Neuron (in vitro differentiated cells): ENCODE results near the gene ZNF579.

Experiments
- H2AFZ ChIP-seq: one replicate; pipeline ENCODE4 v1.6.1; 2013; ENCODE audit warnings: low read depth, mild to moderate bottlenecking, inconsistent platforms, low read length, moderate library complexity
- H3K27me3 ChIP-seq: one replicate; pipeline ENCODE4 v1.6.1; 2013; ENCODE audit warnings: low read length; ENCODE audit not compliant: insufficient read depth
- H3K36me3 ChIP-seq: one replicate; pipeline ENCODE4 v1.6.1; 2013; ENCODE audit warnings: low read length; ENCODE audit not compliant: insufficient read depth
- H3K4me1 ChIP-seq: one replicate; pipeline ENCODE4 v1.6.1; 2013; ENCODE audit warnings: low read length; ENCODE audit not compliant: insufficient read depth
- H3K4me3 ChIP-seq: 2 replicates; pipeline ENCODE4 v1.5.1; 2013; ENCODE audit warnings: mild to moderate bottlenecking, low read length, moderate library complexity
- H3K9me3 ChIP-seq: one replicate; pipeline ENCODE4 v1.6.1; 2013; ENCODE audit warnings: low read length

Gene ZNF579, protein sequence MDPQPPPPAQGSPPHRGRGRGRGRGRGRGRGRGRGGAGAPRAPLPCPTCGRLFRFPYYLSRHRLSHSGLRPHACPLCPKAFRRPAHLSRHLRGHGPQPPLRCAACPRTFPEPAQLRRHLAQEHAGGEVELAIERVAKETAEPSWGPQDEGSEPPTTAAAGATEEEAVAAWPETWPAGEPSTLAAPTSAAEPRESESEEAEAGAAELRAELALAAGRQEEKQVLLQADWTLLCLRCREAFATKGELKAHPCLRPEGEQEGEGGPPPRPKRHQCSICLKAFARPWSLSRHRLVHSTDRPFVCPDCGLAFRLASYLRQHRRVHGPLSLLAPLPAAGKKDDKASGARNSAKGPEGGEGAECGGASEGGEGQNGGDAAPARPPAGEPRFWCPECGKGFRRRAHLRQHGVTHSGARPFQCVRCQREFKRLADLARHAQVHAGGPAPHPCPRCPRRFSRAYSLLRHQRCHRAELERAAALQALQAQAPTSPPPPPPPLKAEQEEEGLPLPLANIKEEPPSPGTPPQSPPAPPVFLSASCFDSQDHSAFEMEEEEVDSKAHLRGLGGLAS

GRCh38 chr19:55580628-55581144 lies at the start of gene ZNF579:
TSS of gene ZNF579 (minus strand) at chr19:55580848. CDS start at chr19:55579639, 1,209 bp downstream.
- H3K27me3 ChIP-seq: no peaks in the 10 kb centered on the region
- H3K36me3 ChIP-seq: peaks cover 17% of the 10 kb centered on the region
- H3K9me3 ChIP-seq: no peaks in the 10 kb centered on the region
- peaks cover 3% of the 10 kb centered on the region for H3K4me1 ChIP-seq
- H3K4me3 ChIP-seq: peak within 1 kb of the TSS; percentile 96
- peak within 1 kb of the TSS; percentile 14 for H2AFZ ChIP-seq

- H3K4me3 ChIP-seq: no peak overlapping the region
- H2AFZ ChIP-seq: no peak overlapping the region
- no peaks in the 10 kb centered on the region for H3K9me3 ChIP-seq
- no peaks in the 10 kb centered on the region for H3K27me3 ChIP-seq
- peaks cover 5% of the 10 kb centered on the region for H3K36me3 ChIP-seq
- peaks cover 3% of the 10 kb centered on the region for H3K4me1 ChIP-seq
Measured at GRCh38 chr19:55626350-55626749, 45.7 kb upstream of the ZNF579 start.

GRCh38 chr19:55625004-55625326 lies 44.3 kb upstream of the ZNF579 start:
- Histone ChIP-seq H3K4me3 (peak overlapping the region; percentile 67), H3K27me3 (no peaks in the 10 kb centered on the region), H3K9me3 (no peaks in the 10 kb centered on the region), H3K4me1 (peaks cover 3% of the 10 kb centered on the region), H2AFZ (peak overlapping the region; percentile 44), H3K36me3 (peaks cover 15% of the 10 kb centered on the region)

GRCh38 chr19:55624109-55625003 lies 43.7 kb upstream of the ZNF579 start, which contains the start of gene ZNF784:
TSS of gene ZNF784 (minus strand) at chr19:55624566. CDS start at chr19:55624561, 5 bp downstream.
- Histone ChIP-seq H3K4me3 (peak within 1 kb of the TSS; percentile 67), H3K27me3 (no peaks in the 10 kb centered on the region), H3K4me1 (peaks cover 3% of the 10 kb centered on the region), H2AFZ (peak within 1 kb of the TSS; percentile 44), H3K9me3 (no peaks in the 10 kb centered on the region), H3K36me3 (peaks cover 21% of the 10 kb centered on the region)

DNA sequence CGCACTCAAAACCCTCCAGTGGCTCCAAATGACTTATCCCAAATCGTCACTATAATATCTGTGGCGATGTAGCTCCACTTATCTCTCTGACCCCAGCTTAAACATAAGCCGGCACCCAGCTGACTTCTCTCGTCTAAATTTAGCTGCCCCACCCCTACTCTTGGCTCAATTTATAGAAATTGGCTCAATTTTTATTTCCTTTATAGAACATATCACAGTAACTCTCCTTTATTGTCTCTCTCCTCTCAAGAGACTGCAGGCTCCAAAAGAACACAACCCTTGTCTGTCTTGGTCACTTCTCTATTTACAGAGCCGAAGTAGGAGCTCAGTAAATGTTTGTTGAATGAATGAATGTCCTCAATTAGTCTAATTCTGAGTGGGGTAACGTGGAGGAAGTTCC lies 42.9 kb upstream of the ZNF579 start:
- H3K36me3 ChIP-seq: peaks cover 21% of the 10 kb centered on the region
- no peaks in the 10 kb centered on the region for H3K27me3 ChIP-seq
- H3K9me3 ChIP-seq: no peaks in the 10 kb centered on the region
- H3K4me1 ChIP-seq: peaks cover 3% of the 10 kb centered on the region
- H3K4me3 ChIP-seq: peak overlapping the region; percentile 67
- H2AFZ ChIP-seq: no peak overlapping the region

GRCh38 chr19:55623130-55623529 lies 42.5 kb upstream of the ZNF579 start:
- Histone ChIP-seq H3K4me1 (peaks cover 3% of the 10 kb centered on the region), H3K27me3 (no peaks in the 10 kb centered on the region), H2AFZ (no peak overlapping the region), H3K36me3 (peaks cover 21% of the 10 kb centered on the region), H3K9me3 (no peaks in the 10 kb centered on the region), H3K4me3 (no peak overlapping the region)

- Histone ChIP-seq H3K36me3 (peaks cover 22% of the 10 kb centered on the region), H3K4me1 (peaks cover 3% of the 10 kb centered on the region), H3K27me3 (no peaks in the 10 kb centered on the region), H2AFZ (no peak overlapping the region), H3K9me3 (no peaks in the 10 kb centered on the region), H3K4me3 (no peak overlapping the region)
Measured at GRCh38 chr19:55622242-55622969, 41.8 kb upstream of the ZNF579 start.

- Histone ChIP-seq H3K36me3 (peaks cover 27% of the 10 kb centered on the region), H3K27me3 (no peaks in the 10 kb centered on the region), H3K9me3 (no peaks in the 10 kb centered on the region), H2AFZ (no peak overlapping the region), H3K4me1 (peaks cover 3% of the 10 kb centered on the region), H3K4me3 (no peak overlapping the region)
Measured at GRCh38 chr19:55621673-55622231, 41.1 kb upstream of the ZNF579 start.

GRCh38 chr19:55621205-55621672 lies 40.6 kb upstream of the ZNF579 start:
- no peaks in the 10 kb centered on the region for H3K27me3 ChIP-seq
- H3K36me3 ChIP-seq: peaks cover 31% of the 10 kb centered on the region
- H2AFZ ChIP-seq: no peak overlapping the region
- no peaks in the 10 kb centered on the region for H3K9me3 ChIP-seq
- H3K4me3 ChIP-seq: no peak overlapping the region
- H3K4me1 ChIP-seq: peaks cover 3% of the 10 kb centered on the region

- H2AFZ ChIP-seq: no peak overlapping the region
- no peaks in the 10 kb centered on the region for H3K27me3 ChIP-seq
- H3K4me3 ChIP-seq: no peak overlapping the region
- H3K36me3 ChIP-seq: peaks cover 37% of the 10 kb centered on the region
- no peaks in the 10 kb centered on the region for H3K9me3 ChIP-seq
- peaks cover 3% of the 10 kb centered on the region for H3K4me1 ChIP-seq
Measured at GRCh38 chr19:55620410-55621204, 40.0 kb upstream of the ZNF579 start.

DNA sequence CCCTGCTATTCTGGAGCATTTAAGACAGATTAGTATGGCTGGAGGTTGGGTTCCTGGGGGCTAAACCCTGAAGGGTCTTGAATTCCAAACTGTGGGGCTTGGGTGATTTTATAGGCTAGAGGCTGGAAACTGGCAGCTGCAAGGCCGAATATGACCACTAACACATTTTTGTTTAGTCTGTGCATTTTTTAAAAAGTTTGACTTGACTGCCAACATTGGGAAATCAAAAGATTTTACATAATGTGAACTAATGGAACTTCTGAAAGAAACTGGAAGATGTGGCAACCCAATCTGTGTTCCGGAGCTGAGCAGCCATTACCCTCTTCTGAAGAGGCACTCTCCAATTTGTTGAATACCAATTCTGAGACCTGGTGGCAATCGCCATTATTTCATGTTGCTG lies 38.6 kb upstream of the ZNF579 start:
- peaks cover 2% of the 10 kb centered on the region for H3K9me3 ChIP-seq
- no peaks in the 10 kb centered on the region for H3K4me1 ChIP-seq
- peaks cover 46% of the 10 kb centered on the region for H3K36me3 ChIP-seq
- H3K4me3 ChIP-seq: no peak overlapping the region
- H3K27me3 ChIP-seq: no peaks in the 10 kb centered on the region
- no peak overlapping the region for H2AFZ ChIP-seq
